Prostate gland (tissue), 2 donors: ENCODE results near the gene SLC3A2. TPM values are rescaled to one million over a fixed set of nuclear protein-coding genes. Genes with fewer than 3 reads are reported as not detected.

ENCODE experiments used
- DNase-seq: peaks from one replicate; pipeline ENCODE4 v3.0.0-alpha.2; 2019; ENCODE audit warnings: low spot score
- H3K27ac ChIP-seq, 2 donors: fragments of 200-600 bp; sonication (generic); 2 replicates each; pipeline ENCODE4 v1.5.1; 2017 to 2019
- H3K27me3 ChIP-seq: fragments of 200-600 bp; sonication (generic); replicated peaks from 2 replicates; pipeline ENCODE4 v1.5.1; 2019; ENCODE audit not compliant: insufficient read depth
- H3K36me3 ChIP-seq, 2 donors: fragments of 200-600 bp; sonication (generic); 1 replicate in 1 of 2; 2 replicates in 1 of 2; pipeline versions ENCODE4 v1.5.1 to v1.8.1; 2017 to 2019
- H3K4me1 ChIP-seq: fragments of 200-600 bp; sonication (generic); replicated peaks from 2 replicates; pipeline ENCODE4 v1.5.1; 2019
- H3K4me3 ChIP-seq, 2 donors: fragments of 200-600 bp; sonication (generic); 2 replicates each; pipeline ENCODE4 v1.5.1; 2017 to 2019
- H3K9me3 ChIP-seq: fragments of 200-600 bp; sonication (generic); 2 replicates; pipeline ENCODE4 v1.5.1; 2017
- CTCF ChIP-seq, 4 experiments: fragments of 200-600 bp in 2 of 4; fragments of 450-650 bp in 2 of 4; sonication (generic) in 2 of 4; IDR thresholded peaks; 1 replicate in 3 of 4; 2 replicates in 1 of 4; pipeline ENCODE4 v1.5.1; 2016 to 2019; ENCODE audit warnings: antibody characterized with exemption in 4 of 4, mild to moderate bottlenecking in 2 of 4, moderate library complexity in 2 of 4
- POLR2A ChIP-seq: fragments of 450-650 bp; IDR thresholded peaks from one replicate; pipeline ENCODE4 v1.6.1; 2016; ENCODE audit warnings: antibody characterized with exemption, mild to moderate bottlenecking
- POLR2AphosphoS5 ChIP-seq: sonication (generic); formaldehyde crosslinking; IDR thresholded peaks from one replicate; pipeline ENCODE4 v1.6.1; 2017; ENCODE audit warnings: antibody characterized with exemption
- WGBS: methylation state at CpG from one replicate; pipeline ENCODE4 v1.1.5; 2018; 5-methylcytosine and 5-hydroxymethylcytosine counted together
- intact Hi-C: fragments of 100-400 bp; cut with DNase I; formaldehyde crosslinking; loops from one replicate; pipeline ENCODE4 v1.14.2; 2022
- total RNA-seq, 2 donors: library from RNA; depleted of rRNA; stranded (reverse); fragments of >200 nt; gene quantifications; one replicate each; pipeline ENCODE4 v1.1.0, GENCODE V29; 2016

The SLC3A2 gene
- total RNA-seq, 2 donors from 2014 or later: 158 to 235 TPM

GRCh38 chr11:62925308-62925707 is 44.6 kb downstream of the SLC3A2 start:
- Histone ChIP-seq H3K27me3 (no peaks in the 10 kb centered on the region), H3K4me1 (peaks cover 16% of the 10 kb centered on the region), H3K36me3 (no peaks in the 10 kb centered on the region), H3K27ac (no peak overlapping the region), H3K4me3 (no peak overlapping the region), H3K9me3 (no peaks in the 10 kb centered on the region)
- DNase-seq: no peak
- intact Hi-C loops: no loop called here
- 53% methylated on average over 14 of the region's 14 CpGs for WGBS
- no peak for TF ChIP-seq POLR2A
- TF ChIP-seq POLR2AphosphoS5: no peak
- TF ChIP-seq CTCF (IDR thresholded peaks at IDR 0.05): no peak

GRCh38 chr11:62925745-62926679 is 45.3 kb downstream of the SLC3A2 start:
- no peak for DNase-seq
- Histone ChIP-seq H3K4me3 (no peak overlapping the region), H3K4me1 (peaks cover 16% of the 10 kb centered on the region), H3K9me3 (no peaks in the 10 kb centered on the region), H3K36me3 (no peaks in the 10 kb centered on the region), H3K27ac (no peak overlapping the region), H3K27me3 (no peaks in the 10 kb centered on the region)
- WGBS: 13% methylated on average over 70 of the region's 71 CpGs
- TF ChIP-seq CTCF (IDR thresholded peaks at IDR 0.05): no peak
- TF ChIP-seq POLR2A: no peak
- TF ChIP-seq POLR2AphosphoS5: no peak
- intact Hi-C loops: no loop called here

- Histone ChIP-seq H3K27me3 (no peaks in the 10 kb centered on the region), H3K9me3 (no peaks in the 10 kb centered on the region), H3K36me3 (no peaks in the 10 kb centered on the region), H3K4me3 (no peak overlapping the region), H3K4me1 (peaks cover 13% of the 10 kb centered on the region), H3K27ac (no peak overlapping the region)
- intact Hi-C loops: no loop called here
- 19% methylated on average over 45 of the region's 53 CpGs for WGBS
- no peak for DNase-seq
- TF ChIP-seq CTCF (IDR thresholded peaks at IDR 0.05) (no peak), POLR2AphosphoS5 (no peak), POLR2A (no peak)
Measured at GRCh38 chr11:62926680-62927455, 46.2 kb downstream of the SLC3A2 start.

- Histone ChIP-seq H3K4me1 (peaks cover 8% of the 10 kb centered on the region), H3K27me3 (no peaks in the 10 kb centered on the region), H3K27ac (no peak overlapping the region), H3K9me3 (no peaks in the 10 kb centered on the region), H3K4me3 (no peak overlapping the region), H3K36me3 (no peaks in the 10 kb centered on the region)
- intact Hi-C loops: no loop called here
- TF ChIP-seq POLR2AphosphoS5 (no peak), CTCF (IDR thresholded peaks at IDR 0.05) (no peak), POLR2A (no peak)
- DNase-seq: no peak
- WGBS: 54% methylated on average over 13 of the region's 13 CpGs
Measured at GRCh38 chr11:62928011-62928410, 47.3 kb downstream of the SLC3A2 start.
